GM12864 (cell line): ENCODE results near the gene TAAR2.
A peak's percentile ranks its signal among the peaks of the same experiment; 100 is the strongest.

ENCODE experiments used
- DNase-seq: peaks from one replicate; pipeline ENCODE4 v3.0.0-alpha.2; 2011; ENCODE audit warnings: low read depth
- H3K4me3 ChIP-seq: 2 replicates; pipeline ENCODE4 v1.5.1; 2011; ENCODE audit warnings: mild to moderate bottlenecking, low read depth, low read length, control low read depth
- TF ChIP-seq, protein P1 (sequence below): IDR thresholded peaks from 2 replicates; pipeline ENCODE4 v1.5.1; 2011; ENCODE audit warnings: low read depth, mild to moderate bottlenecking, moderate library complexity, low read length, control low read depth, inconsistent platforms; ENCODE audit errors: missing control alignments

TAAR2 gene, protein sequence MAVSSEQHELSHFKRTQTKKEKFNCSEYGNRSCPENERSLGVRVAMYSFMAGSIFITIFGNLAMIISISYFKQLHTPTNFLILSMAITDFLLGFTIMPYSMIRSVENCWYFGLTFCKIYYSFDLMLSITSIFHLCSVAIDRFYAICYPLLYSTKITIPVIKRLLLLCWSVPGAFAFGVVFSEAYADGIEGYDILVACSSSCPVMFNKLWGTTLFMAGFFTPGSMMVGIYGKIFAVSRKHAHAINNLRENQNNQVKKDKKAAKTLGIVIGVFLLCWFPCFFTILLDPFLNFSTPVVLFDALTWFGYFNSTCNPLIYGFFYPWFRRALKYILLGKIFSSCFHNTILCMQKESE

DNA sequence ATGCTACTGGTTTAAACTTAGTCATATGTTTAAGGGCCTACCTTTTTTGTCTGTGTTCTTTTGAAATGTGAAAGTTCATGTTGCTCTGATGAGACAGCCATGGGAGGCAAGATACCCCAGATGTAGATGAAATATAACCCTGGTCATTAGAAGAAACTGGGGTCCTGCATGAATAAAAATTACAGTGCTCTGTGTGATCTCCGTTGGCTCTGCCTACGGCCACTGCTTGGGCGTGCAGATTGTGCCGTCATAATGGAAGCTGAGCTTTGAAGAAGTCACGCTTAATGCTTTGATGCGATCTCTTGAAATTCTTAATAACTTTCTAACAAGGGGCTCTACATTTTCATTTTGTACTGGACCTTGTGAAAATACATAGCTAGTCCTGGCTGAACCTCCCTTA, at the start of gene TAAR2:
Gene TAAR2, minus strand, starts transcription at position 101 of the 400 bp plus-strand sequence. Its CDS starts 0 bp downstream, at position 101.
- DNase-seq, result no peak
- TF ChIP-seq, protein P1, sequence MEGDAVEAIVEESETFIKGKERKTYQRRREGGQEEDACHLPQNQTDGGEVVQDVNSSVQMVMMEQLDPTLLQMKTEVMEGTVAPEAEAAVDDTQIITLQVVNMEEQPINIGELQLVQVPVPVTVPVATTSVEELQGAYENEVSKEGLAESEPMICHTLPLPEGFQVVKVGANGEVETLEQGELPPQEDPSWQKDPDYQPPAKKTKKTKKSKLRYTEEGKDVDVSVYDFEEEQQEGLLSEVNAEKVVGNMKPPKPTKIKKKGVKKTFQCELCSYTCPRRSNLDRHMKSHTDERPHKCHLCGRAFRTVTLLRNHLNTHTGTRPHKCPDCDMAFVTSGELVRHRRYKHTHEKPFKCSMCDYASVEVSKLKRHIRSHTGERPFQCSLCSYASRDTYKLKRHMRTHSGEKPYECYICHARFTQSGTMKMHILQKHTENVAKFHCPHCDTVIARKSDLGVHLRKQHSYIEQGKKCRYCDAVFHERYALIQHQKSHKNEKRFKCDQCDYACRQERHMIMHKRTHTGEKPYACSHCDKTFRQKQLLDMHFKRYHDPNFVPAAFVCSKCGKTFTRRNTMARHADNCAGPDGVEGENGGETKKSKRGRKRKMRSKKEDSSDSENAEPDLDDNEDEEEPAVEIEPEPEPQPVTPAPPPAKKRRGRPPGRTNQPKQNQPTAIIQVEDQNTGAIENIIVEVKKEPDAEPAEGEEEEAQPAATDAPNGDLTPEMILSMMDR, result no peak
- H3K4me3 ChIP-seq, result no peak within 1 kb of the TSS

DNA sequence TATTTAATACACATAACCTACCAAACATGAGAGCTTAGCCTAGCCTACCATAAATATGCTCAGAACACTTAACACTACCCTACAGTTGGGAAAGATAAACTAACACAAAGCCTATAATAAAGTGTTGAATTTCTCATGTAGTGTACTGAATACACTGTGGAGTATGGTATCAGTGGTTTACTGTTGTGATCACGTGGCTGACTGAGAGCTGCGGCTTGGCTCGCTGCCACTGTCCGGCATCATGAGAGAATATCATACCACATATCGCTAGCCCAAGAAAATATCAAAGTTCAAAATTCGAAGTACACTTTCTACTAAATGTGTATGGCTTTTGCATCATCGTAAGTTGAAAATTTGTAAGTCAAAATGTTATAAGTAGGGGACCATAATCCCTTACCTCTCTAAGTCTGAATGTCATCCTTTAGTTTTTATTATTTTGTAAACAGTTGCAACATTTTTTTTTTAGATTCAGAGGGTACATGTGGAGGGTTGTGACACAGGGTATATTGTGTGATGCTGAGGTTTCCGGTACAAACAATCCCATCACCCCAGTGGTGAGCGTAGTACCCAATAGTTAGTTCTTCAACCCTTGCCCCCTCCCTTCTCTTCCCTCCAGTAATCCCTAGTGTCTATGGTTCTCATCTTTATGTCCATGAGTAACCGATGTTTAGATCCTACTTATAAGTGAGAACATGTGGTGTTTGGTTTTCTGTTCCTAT, 49.5 kb upstream of the TAAR2 start:
- no peak for DNase-seq
- TF ChIP-seq, protein P1, result no peak
- no peak overlapping the region for H3K4me3 ChIP-seq

DNA sequence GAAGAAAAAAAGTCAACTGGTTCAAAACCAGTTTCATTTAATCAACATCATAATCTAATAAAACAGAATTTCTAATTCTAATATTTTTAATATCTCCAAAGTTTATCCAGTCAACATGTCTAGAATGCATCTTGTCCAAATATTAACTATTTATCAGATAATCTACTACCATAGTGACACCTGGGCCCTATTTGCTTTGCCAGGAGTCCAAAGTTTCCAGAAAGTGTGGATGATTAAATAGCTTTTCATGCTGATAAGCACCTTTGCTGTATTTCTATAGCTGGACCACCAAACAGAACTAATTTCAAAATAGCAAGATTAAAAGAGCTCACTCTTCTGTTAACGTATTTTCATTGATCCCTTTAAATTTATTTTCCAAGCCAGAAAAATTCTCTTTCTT, 47.2 kb upstream of the TAAR2 start:
- no peak overlapping the region for H3K4me3 ChIP-seq
- TF ChIP-seq, protein P1, result no peak

DNA sequence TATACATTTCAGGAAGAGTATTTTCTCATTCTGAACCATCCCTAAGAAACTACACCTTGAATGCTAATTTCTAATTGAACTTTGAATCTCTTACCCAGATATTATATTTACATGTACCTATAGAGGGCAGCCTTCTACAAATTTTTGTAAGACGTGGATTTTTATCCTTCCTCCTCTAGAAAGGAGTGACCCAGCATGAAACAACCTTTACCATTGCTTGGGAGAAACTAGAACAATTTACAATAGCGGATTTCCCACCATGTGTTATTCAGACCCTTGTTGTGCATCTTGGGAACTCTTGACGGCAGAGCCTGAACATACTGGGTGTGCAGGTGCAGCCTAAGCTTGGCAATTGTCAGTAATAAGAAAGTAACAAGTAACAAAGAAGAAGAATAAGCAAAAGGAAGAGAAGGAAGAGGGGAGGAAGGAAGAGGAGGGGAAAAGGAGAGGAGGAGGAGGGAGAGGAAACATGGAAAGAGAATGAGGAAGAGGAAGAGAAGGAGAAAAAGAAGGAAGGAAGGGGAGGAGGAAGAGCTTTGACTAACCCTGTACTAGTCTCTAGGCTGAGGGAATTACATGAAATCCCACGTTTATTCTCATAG, 45.7 kb upstream of the TAAR2 start:
- no peak for DNase-seq
- TF ChIP-seq, protein P1, result peak; percentile 21
- H3K4me3 ChIP-seq, result no peak overlapping the region

More for the DNA sequence above, 47.2 kb upstream of the TAAR2 start:
- no peak for DNase-seq

DNA sequence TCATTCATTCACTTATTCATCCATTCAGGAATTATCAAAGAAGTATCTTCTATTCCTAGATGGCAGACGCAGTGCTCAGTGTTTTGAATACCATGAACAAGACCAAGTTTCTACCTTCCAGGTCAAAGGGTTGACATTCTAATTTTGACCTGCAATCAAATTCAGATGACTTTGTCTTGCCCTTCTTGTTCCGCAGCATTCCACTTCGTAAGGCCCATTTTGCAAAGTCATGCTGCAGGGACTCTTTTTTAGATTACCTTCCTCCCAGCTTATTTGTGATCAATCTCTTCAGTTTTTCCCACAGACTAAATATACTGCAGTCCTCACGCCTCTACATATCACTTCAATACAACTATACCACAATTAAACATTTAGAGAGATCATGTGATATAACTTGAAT, 42.0 kb upstream of the TAAR2 start:
- TF ChIP-seq, protein P1, result no peak
- no peak for DNase-seq
- H3K4me3 ChIP-seq, result no peak overlapping the region

DNA sequence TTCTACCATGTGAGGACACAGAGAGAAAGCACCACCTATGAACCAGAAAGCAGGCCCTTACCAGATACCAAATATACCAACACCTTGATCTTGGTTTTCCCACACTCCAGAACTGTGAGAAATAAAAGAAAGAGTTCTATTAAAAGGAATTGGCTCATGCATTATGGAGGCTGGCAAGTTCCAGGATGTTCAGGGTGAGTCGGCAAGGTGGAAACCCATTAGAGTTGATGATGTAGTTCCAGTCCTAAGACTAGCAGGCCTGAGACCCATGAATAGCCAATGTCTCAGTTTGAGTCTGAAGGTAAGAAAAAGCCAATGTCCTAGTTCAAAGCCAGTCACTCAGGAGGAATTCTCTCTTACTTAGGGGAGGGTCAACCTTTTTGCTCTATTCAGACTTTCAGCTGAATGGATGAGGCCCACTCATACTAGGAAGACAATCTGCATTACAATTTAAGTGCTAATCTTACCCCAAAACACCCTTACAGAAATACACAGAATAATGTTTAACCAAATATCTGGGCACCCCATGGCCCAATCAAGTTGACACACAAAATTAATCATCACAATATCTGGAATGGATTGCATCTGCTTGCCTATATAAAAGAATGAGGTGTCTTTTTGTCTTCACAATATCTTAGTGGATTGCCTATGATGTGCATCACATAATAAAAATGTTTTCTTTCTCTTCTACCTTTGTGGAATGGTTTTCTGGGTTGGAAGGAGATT, 40.4 kb upstream of the TAAR2 start:
- TF ChIP-seq, protein P1, result no peak

More for the DNA sequence above, 40.4 kb upstream of the TAAR2 start:
- no peak overlapping the region for H3K4me3 ChIP-seq
- DNase-seq, result no peak
